Stimulated activated naive CD8-positive, alpha-beta T cell treated with anti-CD3 and anti-CD28 coated beads, Interleukin-15, Interleukin-2, amounts not matched to agents 100 U/mL and 50 U/mL, for 24 hours (primary cell): Measurements from ENCODE around the gene SIRPB2.

ENCODE experiments used
- ATAC-seq: fragments of 150-1000 bp; cut with Tn5 transposase; one replicate; pipeline ENCODE4 v1.10.0; 2021
- DNase-seq: peaks from one replicate; pipeline ENCODE4 v3.0.0; 2021

SIRPB2 gene

DNA sequence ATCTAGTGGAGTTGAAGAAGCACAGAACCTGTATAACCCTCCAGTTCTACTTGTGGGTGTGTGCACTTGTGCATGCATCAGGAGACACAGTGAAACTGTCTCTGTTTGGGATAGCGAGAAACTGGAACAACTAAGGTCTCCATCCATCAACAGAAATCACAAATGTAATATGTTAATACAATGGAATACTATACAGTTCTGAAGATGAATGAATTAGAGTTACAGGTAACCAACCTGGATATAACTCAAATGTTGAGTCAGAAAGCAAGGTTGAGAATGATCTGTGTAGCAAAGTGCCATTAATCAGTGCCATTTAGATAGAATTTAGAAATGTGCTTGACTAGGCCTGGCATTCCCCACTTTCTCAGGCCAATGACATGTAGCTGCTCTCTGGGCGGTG lies 20.0 kb downstream of the SIRPB2 start:
- DNase-seq (no peak), ATAC-seq (no peak)

DNA sequence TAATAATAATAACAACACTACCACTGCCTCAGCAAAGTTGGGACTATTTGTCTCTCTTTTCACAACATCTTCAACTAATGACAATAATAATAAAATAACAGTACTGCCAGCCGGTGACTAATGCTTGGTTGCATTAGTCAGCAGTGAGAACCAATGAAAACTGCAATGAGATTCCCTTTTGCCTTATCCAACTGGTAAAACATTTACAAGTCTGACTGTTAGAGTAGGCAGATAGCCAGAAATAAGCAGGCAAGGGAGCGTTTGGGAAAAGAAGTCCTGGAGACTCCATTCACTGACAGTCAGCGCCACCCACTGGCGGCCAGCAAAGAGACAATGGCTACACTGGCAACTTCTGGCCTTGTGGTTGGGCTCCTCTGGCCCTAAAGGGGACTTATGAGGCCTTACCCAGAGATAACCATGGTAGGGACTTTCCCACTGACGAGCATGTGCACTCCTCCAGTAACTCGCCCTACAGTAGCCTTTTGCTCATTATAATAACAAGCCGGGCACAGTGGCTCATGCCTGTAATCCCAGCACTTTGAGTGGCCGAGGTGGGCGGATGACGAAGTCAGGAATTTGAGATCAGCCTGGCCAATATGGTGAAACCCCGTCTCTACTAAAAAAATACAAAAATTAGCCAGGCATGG lies 21.2 kb downstream of the SIRPB2 start:
- DNase-seq, result peak; percentile 33

DNA sequence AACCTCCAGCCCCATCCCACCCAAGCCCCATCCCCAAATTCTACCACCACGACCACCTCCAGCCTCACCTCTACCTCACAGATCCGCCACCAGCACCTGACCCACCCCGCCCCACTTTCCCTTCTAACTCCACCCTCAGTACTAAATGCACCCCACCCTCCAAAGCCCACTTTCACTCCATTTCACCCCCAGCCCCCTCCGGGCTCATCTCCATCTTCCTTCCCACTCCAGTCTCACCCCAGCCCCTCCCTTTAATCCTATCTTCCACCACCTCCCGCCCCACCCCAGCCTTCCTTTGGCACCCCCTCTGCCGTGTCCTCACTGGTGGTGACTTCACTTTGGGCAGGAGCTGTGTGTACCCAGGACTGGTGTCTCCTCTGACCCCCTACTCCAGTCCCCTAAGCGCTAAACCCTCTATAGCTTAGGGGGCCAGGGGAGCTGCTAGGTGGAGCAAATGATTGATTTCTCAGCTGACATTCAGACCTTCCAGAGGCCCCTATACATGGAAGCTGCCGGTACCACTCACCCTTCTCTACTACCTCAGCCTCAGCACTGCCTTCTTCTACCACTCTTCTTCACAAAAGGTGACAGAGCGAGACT lies 21.8 kb downstream of the SIRPB2 start:
- DNase-seq, result no peak
- no peak for ATAC-seq

More for the DNA sequence above, 21.2 kb downstream of the SIRPB2 start:
- ATAC-seq, result no peak

DNA sequence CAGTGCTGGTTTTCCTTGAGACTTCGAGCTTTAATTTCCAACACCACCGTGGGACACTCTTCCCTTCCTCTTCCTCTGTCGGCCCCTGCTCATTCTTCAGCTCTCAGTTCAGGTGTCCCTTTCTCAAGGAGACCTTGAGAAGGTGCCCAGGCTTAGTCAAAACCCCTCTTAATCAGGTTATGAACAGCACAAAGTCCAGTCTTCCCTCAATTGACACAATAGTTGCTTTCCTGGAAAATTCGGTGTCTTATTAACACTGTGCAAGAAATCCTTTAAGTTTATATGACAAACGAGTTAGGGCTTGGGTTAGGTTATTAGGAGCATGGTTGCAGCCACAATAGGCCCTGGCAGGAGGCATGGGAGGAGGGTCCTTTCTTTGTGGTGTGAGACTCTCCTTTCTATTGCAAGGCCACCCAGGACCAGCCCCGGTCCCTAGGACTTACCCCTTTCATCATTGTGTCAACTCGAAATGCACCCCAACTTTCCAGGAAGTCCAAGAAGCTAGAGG lies 23.0 kb downstream of the SIRPB2 start:
- ATAC-seq (no peak), DNase-seq (no peak)

DNA sequence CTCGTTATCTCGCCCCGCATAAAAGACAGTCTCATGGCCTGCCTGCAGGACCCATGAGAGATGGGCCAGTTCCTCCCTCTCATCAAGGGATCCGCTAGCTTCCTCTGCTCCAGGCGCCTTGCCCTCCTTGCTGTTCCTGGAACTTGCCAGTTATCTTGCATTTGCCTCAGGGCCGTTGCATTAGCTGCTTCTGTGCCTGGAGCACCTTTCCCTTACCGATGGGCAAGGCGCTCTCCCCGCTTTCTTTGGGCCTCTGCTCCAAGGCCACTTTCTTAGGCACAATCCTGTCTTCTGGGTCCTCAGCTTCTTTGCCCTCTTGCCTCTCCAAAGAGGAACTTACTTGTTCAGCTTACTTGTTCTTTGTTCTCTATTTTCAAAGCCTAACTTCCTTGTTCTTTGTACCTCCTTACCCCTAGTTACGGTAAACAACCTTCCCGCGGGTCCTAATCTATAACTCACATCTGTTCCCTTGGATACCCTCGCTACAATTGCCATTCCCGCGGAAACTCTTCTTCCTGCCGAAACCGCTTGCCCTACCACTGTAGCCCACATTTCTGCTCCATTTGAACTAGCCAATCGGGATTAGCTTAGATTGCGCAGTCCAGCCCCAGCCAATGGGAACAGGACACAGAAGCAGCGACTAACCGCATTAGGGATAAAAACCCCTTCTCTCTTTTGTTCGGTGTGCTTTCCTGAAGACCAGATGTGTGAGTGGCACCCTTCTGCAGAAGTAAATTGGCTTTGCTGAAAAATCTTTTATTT lies 23.7 kb downstream of the SIRPB2 start:
- ATAC-seq, result no peak

DNA sequence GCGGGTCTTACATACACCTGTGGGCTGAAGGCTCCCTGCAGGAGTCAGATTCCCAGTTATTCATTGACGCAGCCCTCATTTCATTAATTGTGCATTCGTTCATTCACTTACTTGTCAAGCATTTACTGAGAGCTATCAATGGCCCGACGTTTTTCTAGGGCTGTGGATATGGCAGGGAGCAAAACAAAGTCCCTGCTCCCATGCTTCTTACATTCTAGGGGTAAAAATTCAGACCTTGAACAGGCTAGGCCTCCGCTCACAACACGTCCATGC lies 24.2 kb downstream of the SIRPB2 start:
- DNase-seq (no peak), ATAC-seq (no peak)

More for the DNA sequence above, 23.7 kb downstream of the SIRPB2 start:
- peak; percentile 11 for DNase-seq

DNA sequence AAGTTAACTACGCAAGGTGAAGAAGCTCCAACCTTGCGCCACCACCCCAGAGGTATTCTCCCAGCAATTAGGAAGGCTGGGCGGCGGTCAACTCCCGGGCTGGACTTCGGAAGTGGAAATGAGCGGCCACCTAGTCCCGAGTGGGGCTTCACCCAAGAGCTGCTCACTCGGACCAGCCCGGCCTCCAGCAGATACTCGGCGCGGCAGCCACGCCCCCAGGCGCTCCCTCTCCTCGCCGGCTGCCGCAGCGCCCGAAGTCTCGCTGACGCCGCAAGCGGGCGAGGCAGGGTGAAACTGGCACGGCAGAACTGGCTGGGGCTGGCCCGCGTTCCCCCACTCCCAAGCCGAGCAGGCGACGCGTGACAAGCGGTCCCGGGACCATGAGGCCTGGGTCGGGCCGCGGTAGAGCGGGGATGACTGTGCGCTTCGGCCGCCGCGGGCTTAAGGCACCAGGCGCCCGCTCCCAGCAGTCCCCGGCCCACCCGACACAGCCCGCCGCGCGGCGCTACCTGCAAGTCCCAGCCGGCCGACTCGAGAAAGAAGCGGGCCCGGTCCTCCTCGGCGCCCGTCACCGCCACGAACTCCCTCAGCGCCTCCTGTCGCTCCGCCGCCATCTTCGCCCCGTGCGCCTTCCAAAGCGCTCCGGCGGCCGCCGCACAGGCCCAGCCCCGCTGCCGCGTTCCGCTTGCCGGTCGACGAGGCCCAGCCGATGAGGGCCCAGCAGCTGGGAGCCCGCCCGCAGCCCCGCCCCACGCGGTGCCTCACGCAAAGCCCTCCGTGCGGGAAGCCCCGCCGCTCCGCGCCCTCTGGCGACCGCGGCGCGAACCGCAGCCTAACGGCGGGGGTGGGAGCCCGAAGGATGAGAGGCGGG lies 24.8 kb downstream of the SIRPB2 start, which contains the start of gene NSFL1C:
Gene NSFL1C, minus strand, starts transcription at position 639 of the 871 bp plus-strand sequence. Its CDS starts 25 bp downstream, at position 614.
- DNase-seq (peak; percentile 99), ATAC-seq (peak; percentile 99)

DNA sequence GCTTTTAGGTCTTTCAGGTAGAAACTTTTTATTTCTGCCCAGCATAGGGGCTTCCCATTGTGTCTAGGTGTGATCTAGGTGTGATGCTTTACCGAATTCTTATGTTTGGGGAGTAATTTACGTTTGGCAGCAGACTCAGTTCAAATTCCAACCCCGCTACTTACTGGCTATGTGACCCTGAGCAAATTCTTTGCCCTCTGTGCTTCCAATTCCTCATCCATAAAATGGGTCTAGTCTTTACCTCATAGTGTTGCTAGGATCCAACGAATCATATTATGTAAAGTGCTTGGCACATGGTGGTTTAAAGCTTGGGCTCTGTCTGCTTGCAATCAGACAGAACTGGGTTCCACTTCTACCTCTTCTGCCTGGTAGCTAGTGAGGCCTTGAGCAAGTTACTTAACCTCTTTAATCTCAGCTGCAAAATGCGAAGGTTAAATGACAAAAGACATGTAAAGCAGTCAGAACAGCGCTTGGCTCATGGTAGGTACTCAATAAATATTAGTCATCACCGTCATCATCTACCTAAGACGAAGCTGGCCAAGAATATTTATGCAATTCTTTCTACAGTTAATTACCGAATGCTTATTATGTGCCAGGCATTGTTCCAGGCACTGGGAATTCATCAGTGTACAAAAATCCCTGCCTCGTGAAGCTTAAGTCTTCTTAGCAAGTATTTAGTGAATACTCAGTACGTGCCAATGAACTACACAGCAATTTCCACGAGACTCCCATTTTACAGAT lies 25.6 kb downstream of the SIRPB2 start:
- ATAC-seq (no peak), DNase-seq (no peak)

DNA sequence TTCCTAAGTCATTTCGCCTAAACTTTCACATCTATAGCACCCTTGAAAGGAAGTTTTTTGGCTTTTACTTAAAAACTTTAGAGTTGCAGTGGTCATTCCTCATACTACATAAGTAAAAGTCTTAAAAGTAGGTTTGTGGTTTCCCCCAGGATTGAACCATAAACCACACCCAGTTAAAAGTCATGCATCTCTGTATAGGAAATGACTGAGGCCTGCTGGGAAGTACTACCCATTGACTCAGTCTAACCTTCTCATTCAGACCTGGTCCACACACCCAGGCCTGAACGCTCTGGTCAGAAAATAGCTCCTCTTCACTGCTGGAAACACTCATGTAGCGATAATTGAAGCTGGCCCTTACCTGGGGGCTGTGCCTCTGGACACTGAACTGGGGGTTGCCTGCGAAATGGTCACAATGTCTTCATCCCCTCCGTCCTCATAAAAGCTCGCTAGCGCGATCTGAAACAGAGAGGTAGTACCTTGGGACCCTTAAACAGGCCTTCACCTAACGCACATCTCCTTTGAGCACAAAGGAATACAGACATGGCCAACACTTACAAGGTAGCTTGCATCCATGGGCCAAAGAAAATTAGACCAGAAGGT lies 27.1 kb downstream of the SIRPB2 start:
- no peak for ATAC-seq
- no peak for DNase-seq

DNA sequence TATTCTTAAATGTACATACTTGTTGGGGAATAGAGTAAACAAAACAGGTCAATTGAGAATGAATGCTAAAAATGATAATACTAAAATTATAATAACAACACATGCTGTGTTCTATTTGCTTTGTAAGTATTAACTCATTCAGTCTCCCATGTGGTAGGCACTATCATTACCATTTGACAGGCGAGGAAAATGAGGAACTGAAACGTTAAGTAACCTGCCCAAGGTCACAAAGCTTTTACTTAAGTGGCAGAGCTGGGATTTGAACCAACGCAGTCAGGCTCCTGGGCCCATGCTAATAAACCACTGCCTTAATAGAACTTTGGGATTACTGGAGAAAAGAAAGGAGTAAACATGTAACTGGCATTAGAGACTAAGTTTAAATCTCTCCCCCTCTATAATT lies 28.4 kb downstream of the SIRPB2 start:
- ATAC-seq (no peak), DNase-seq (no peak)

DNA sequence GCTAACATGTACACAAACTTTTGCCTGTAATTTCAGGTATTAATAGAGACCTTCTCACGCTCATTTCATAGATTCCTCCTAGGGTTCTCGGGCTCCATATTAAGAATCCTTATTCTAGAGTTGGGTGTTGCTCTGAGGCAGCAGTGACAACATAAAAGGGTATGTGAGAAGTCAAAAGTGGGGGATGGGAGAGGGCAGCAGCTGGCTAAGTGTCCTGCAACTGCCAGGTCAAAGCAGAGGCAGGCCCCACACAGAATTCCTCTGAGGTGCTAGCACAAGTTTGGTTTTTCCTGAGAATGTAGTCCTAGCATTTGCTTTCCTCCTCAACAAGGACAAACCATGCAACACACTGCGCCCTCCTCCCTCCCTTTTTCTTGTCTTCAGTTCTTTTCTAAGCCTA lies 29.2 kb downstream of the SIRPB2 start:
- DNase-seq (no peak), ATAC-seq (no peak)

DNA sequence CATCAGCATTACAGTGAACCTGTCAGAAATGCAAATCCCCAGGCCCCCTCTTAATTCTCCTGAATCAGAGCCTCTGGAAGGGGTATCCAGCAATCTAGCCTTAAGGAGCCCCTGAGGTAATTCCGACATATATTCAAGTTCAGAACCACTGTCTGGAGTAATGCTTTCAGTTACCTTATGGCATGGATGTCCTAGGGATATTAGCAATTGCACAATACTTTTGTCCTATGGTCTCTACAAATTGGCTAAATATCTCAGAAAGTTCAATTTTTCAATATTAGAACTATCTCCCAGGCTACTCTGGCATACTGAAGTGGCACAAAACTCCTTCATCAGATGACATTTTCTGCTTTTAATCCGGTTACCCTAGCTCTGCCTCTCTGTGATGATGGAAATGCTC lies 30.9 kb downstream of the SIRPB2 start:
- ATAC-seq (no peak), DNase-seq (no peak)

DNA sequence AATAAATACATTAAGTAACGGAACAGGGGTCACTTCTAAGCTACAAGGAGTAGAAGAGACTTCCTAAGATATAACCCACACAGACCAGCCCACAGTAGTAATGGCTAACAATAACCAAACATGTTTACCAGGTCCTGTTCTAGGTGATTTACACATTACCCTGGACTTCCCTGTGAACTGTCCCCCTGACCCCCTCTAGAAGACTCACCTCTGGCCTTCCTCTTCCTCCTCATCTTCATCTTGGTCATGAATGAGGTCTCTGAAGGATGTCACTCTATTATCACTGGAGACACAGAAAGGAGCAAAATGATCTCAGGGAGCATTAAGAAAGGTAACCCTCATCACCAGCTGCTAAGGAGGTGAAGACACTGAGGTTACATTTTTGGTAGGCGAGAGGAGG lies 33.2 kb downstream of the SIRPB2 start:
- no peak for ATAC-seq

DNA sequence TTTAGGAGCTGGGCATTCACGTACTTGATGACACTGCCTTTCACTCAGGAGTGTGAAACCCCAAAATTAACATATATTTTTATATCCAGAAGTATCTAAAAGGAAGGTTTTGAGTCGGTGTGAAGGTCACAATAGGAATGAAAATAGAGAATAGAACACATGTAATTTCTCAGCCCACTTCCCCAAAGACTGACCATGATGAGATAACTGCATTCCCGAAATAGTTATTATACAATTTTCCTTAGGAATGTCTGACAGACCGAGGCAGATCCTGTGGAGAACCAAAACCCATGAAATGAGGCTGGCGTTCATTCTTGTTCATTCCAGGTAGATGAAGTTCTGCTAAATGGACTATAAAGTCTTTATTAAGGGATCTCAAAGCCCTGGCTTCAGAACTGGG lies 34.9 kb downstream of the SIRPB2 start:
- DNase-seq (no peak), ATAC-seq (no peak)

More for the DNA sequence above, 33.2 kb downstream of the SIRPB2 start:
- no peak for DNase-seq

DNA sequence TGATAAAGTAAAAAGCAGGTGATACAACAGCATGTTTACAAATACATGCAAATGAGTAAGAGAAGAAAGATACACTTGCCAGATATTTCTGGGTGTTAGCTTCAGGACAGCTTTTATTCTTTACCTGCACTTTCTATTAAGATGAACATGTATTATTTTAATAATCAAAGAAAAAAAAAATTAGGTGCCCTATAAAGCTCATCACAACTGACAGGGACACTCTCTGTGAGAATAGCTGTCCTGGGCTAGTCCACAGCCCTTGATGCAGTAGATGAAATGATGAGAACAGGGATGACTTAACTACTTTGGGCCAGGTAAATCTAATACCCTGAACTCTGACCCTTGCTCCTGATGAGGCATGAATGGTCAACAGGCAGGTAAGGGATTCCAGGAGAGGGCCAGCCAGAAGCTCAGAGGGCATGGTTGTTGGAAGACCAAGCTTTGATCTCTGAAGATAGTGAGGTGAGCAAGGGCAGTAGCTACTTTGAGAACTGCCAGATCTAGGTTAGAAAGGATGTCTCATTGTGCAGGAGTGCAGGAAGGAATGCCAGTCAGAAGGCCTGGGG lies 40.2 kb downstream of the SIRPB2 start:
- no peak for ATAC-seq
- DNase-seq, result no peak

DNA sequence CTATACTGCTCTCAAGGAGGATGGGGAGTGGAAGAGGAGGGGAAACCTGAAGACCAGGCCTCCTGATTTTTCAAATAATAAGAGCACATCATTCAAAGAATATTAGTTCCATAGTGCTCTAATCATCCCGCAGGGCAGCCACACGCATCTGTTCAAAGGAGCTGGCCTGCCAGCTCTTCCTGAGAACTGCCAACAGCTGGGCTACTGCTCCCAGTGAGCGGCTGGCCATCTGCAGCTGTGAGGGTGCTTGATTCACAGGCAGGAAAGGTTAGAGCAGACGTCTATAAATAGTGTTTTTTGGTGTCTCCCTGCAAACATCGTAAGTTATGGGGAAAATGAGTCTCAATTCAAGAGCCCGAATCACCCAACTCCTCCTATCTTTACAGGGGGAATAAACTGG lies 41.9 kb downstream of the SIRPB2 start:
- DNase-seq, result no peak
- ATAC-seq, result no peak

DNA sequence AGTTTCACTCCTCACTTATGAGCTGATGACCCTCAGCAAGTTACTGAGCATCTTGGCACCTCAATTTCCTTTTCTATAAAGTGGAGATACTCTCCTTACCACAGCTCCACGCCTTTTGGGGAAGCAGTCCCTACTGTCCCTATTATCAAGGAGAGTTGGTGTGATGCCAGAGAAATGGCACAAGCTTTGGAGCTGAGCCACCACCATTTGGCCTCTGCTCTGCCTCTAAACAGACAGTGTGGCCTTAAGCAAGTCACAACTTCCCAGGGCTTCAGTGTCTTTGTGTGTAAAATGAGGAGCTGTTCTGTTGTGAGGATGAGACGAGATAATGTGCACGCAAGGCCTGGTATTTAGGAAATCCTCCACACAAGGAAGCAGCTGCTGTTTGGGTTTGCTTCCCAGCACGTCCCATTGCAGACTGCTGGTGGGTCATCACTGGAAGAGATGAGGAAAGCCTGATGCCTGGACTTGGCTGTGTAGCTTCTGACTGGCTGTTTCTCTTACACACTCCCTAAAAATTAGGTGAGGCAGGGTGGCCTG lies 43.1 kb downstream of the SIRPB2 start:
- no peak for DNase-seq
- ATAC-seq, result no peak

DNA sequence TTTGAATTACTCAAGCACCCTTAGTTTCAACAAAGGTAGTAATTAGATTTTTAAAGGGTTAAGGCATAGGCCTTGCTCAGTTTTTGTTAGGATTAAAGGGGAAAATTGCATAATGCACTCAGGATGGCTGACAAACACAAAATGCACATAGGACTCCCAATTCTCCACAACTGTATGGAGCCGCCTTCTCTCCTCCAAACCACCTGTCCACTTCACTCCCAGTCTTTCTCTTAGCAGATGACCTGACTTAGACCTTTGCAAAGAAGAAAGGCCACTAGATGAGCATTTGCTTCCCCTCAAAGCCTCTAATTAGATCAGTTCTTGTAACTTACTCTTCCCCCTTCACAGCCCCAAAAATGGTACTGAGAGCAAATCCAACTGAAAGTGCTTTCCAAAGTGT lies 44.7 kb downstream of the SIRPB2 start:
- no peak for DNase-seq
- no peak for ATAC-seq

DNA sequence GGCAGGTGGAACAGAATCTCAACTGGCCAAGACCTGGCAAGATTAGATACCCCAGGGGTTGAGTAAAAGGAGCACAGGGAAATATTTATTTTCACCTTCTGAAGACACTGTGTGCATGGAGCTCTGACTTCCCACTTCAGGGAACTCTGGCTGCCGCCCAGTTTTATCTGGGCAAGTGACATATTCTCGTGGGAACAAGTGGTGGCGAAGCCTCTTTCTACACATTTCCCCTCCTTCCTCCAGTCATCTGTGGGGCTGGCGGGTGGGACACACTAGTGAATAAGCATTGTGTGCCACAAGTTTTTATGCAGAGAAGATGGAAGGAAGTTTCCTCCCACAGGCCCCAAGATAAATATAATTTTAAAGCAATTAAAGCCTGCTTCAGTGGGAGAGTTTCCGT lies 48.1 kb downstream of the SIRPB2 start:
- ATAC-seq, result no peak

DNA sequence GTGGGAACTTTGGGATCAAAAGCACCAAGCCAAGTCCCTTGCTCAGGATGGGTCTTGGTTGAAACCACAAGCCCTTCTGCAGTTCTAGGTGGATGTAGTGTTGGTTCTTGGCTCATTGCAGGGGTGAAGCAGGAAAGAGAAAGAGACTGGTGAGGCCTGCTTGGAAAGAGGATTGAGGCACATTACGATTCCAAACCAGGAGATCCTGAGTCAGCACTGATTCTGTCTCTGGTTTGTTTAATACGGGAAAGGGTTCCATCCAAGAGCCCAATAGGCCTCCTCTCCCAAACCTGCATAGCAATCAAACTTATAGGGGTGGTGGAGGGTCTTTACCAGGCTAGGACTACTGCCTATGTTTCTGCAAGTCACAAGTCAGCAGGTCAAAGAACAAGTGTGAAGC lies 48.9 kb downstream of the SIRPB2 start:
- ATAC-seq (no peak), DNase-seq (no peak)

More for the DNA sequence above, 48.1 kb downstream of the SIRPB2 start:
- DNase-seq, result no peak

DNA sequence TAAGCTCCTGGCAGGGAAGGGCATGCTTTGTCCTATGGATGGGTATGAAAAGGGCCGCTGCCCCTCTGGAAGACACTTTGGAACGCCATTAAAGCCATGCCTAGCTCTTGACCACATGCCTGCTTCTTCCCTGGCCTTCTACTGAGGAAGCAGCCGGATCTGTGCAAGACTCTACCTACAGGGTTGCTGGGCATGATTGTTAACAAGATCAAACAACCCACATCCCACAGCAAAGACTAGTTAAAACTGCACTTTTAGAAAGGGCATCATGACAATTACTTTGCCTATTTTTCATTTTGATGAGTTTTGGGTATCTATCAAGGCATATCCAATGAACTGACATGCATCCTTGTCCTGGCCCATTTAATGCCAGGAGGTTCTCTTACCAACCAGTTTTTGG lies 50.1 kb downstream of the SIRPB2 start:
- no peak for ATAC-seq
- no peak for DNase-seq
